ENCODE data around the gene FOXA1. TPM values are rescaled to one million over a fixed set of nuclear protein-coding genes. Genes with fewer than 3 reads are reported as not detected.

FOXA1 gene
- total RNA-seq, 2 donors from 2014 or later, result 186 to 656 TPM

DNA sequence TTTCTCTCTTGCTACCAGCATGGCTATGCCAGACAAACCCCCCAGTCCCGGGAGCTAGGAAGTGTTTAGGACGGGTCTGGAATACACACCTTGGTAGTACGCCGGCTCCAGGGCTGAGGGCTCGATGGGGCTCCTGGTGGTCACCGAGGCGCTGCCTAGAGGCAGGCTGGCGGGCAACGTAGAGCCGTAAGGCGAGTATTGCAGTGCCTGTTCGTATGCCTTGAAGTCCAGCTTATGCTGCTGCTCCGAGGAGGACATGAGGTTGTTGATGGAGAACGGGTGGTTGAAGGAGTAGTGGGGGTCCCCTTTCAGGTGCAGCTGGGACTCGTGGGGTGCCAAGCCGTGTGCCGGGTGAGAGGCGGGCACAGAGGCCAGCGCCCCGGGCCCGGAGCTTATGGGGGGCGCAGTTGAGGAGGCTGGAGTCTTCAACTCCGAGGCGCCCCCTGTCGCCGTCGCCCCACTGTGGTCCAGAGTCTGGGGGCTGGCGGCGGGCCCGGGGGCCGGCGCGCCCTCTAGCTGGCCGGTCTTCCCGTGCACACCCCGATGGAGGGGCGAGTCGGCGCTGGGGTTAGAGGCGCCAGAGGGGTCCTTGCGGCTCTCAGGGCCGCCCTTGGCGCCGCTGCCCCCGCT is 3.6 kb downstream of the FOXA1 start:
- peak; percentile 31 for TF ChIP-seq POLR2AphosphoS5 (IDR thresholded peaks at IDR 0.05)
- TF ChIP-seq, protein P1, sequence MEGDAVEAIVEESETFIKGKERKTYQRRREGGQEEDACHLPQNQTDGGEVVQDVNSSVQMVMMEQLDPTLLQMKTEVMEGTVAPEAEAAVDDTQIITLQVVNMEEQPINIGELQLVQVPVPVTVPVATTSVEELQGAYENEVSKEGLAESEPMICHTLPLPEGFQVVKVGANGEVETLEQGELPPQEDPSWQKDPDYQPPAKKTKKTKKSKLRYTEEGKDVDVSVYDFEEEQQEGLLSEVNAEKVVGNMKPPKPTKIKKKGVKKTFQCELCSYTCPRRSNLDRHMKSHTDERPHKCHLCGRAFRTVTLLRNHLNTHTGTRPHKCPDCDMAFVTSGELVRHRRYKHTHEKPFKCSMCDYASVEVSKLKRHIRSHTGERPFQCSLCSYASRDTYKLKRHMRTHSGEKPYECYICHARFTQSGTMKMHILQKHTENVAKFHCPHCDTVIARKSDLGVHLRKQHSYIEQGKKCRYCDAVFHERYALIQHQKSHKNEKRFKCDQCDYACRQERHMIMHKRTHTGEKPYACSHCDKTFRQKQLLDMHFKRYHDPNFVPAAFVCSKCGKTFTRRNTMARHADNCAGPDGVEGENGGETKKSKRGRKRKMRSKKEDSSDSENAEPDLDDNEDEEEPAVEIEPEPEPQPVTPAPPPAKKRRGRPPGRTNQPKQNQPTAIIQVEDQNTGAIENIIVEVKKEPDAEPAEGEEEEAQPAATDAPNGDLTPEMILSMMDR (IDR thresholded peaks at IDR 0.05), result peak; percentile 31 to 92 (median 84)
- peak; percentile 20 for TF ChIP-seq POLR2A (IDR thresholded peaks at IDR 0.05)
- Histone ChIP-seq H3K4me3 (peak overlapping the region; percentile 59 to 63), H3K9me3 (no peaks in the 10 kb centered on the region), H3K4me1 (replicated peaks) (no peaks in the 10 kb centered on the region), H3K36me3 (no peaks in the 10 kb centered on the region), H3K27ac (peak overlapping the region; percentile 96), H3K27me3 (replicated peaks; ENCODE audit: insufficient read depth) (no peaks in the 10 kb centered on the region)
- WGBS, result 1% methylated on average over 22 of the region's 45 CpGs
- intact Hi-C loops (cut with DNase I), result no loop called here
- DNase-seq (ENCODE audit: low spot score), result peak; percentile 79

DNA sequence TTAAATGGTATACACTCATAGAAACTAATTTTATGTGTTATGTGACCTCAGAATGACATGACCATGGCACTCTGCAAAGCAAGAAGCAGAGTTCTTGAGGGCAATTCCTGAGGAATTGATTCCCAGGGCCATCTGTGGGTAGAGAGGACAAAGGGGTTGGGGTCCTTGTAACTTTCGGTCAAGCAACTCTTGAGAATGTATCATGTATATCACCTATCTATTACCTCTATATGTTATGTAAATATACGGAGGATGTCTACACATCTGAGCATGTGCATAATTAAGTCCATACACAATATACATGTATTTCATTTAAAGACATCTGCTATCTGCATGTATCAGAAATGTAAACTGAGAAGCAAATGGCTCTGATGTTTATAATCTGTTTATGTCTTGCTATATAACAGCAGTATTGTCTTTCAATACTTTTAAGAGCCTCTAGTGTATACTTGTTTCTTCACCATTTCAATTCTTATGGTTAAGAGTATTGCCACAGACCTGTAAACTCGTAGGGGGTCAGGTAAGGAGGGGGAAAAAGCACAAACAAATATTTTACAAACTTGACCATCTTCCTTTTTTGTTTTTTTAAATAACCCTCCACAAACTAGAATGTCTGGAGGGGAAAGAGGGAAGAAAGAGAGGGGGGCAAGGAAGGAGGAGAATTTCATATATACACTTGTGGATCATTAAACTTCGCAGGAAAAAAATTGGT is 4.5 kb downstream of the FOXA1 start:
- Histone ChIP-seq H3K27me3 (replicated peaks; ENCODE audit: insufficient read depth) (no peaks in the 10 kb centered on the region), H3K36me3 (no peaks in the 10 kb centered on the region)

GRCh38 chr14:37589715-37590427 is 5.2 kb downstream of the FOXA1 start:
- Histone ChIP-seq H3K9me3 (no peaks in the 10 kb centered on the region), H3K4me3 (peak overlapping the region; percentile 59 to 63), H3K27me3 (replicated peaks; ENCODE audit: insufficient read depth) (no peaks in the 10 kb centered on the region), H3K4me1 (replicated peaks) (peaks cover 7% of the 10 kb centered on the region), H3K36me3 (no peaks in the 10 kb centered on the region), H3K27ac (peak overlapping the region; percentile 96)
- intact Hi-C loops (cut with DNase I), result no loop called here
- no peak for DNase-seq (ENCODE audit: low spot score)
- 11% methylated on average over 6 of the region's 6 CpGs for WGBS
- TF ChIP-seq POLR2AphosphoS5 (IDR thresholded peaks at IDR 0.05) (no peak), POLR2A (IDR thresholded peaks at IDR 0.05) (no peak)
- TF ChIP-seq, protein P1 (IDR thresholded peaks at IDR 0.05), result no peak

More for the DNA sequence above, 4.5 kb downstream of the FOXA1 start:
- Histone ChIP-seq H3K4me1 (replicated peaks) (peaks cover 7% of the 10 kb centered on the region), H3K9me3 (no peaks in the 10 kb centered on the region), H3K4me3 (peak overlapping the region; percentile 59 to 63), H3K27ac (peak overlapping the region; percentile 96)
- DNase-seq (ENCODE audit: low spot score), result no peak
- TF ChIP-seq POLR2A (IDR thresholded peaks at IDR 0.05), result peak; percentile 12
- no peak for TF ChIP-seq POLR2AphosphoS5 (IDR thresholded peaks at IDR 0.05)
- TF ChIP-seq, protein P1 (IDR thresholded peaks at IDR 0.05), result peak in 1 of 4 experiments; percentile 5
- intact Hi-C loops (cut with DNase I), result no loop called here
- 9% methylated on average over 4 of the region's 4 CpGs for WGBS

GRCh38 chr14:37588956-37589714 is 5.9 kb downstream of the FOXA1 start:
- intact Hi-C loops (cut with DNase I), result no loop called here
- Histone ChIP-seq H3K27ac (peak overlapping the region; percentile 96), H3K27me3 (replicated peaks; ENCODE audit: insufficient read depth) (no peaks in the 10 kb centered on the region), H3K4me3 (peak overlapping the region; percentile 59 to 63), H3K9me3 (no peaks in the 10 kb centered on the region), H3K36me3 (no peaks in the 10 kb centered on the region), H3K4me1 (replicated peaks) (peaks cover 7% of the 10 kb centered on the region)
- WGBS, result 6% methylated on average over 16 of the region's 16 CpGs
- peak; percentile 19 for TF ChIP-seq POLR2AphosphoS5 (IDR thresholded peaks at IDR 0.05)
- no peak for TF ChIP-seq POLR2A (IDR thresholded peaks at IDR 0.05)
- TF ChIP-seq, protein P1 (IDR thresholded peaks at IDR 0.05), result no peak
- DNase-seq (ENCODE audit: low spot score), result no peak
